Transverse colon (tissue), 4 donors: ENCODE data around the gene SPTLC3.

Source experiments
- CTCF ChIP-seq, 5 experiments: fragments of 200-600 bp in 3 of 5; fragments of 450-650 bp in 2 of 5; sonication (generic) in 3 of 5; IDR thresholded peaks; 1 replicate in 2 of 5; 2 replicates in 3 of 5; pipeline ENCODE4 v1.5.1; 2016 to 2017; ENCODE audit warnings: antibody characterized with exemption in 5 of 5, inconsistent platforms in 3 of 5, mild to moderate bottlenecking in 2 of 5, moderate library complexity in 1 of 5
- POLR2A ChIP-seq: fragments of 450-650 bp; IDR thresholded peaks from one replicate; pipeline ENCODE4 v1.6.1; 2016; ENCODE audit warnings: antibody characterized with exemption, mild to moderate bottlenecking, moderate library complexity
- POLR2AphosphoS5 ChIP-seq, 3 donors: sonication (generic); formaldehyde crosslinking; IDR thresholded peaks; one replicate each; pipeline ENCODE4 v1.6.1; 2016; ENCODE audit warnings: antibody characterized with exemption in 3 of 3

- TF ChIP-seq CTCF (IDR thresholded peaks at IDR 0.05) (no peak), POLR2AphosphoS5 (IDR thresholded peaks at IDR 0.05) (no peak), POLR2A (no peak)
These were observed 160.3 kb downstream of the SPTLC3 start for GRCh38 chr20:13169086-13169485.
